Lower lobe of right lung (tissue), 2 donors: ENCODE measurements around the gene TPM3. TPM values are rescaled to one million over a fixed set of nuclear protein-coding genes. Genes with fewer than 3 reads are reported as not detected.
"Not testable (repeated sequence)": the region's sequence is repeated elsewhere in the genome, so short reads cannot be mapped to it uniquely, and the experiment has no call there.

Experiments
- ATAC-seq, 2 donors: fragments of 200-7000 bp; cut with Tn5 transposase; one replicate each; pipeline ENCODE4 v1.9.1; 2020 to 2022; ENCODE audit warnings: mild to moderate bottlenecking in 2 of 2, moderate library complexity in 2 of 2
- DNase-seq: peaks from one replicate; pipeline ENCODE4 v3.0.0-alpha.2; 2020
- H3K27ac ChIP-seq: fragments of 200-600 bp; one replicate; pipeline ENCODE4 v1.8.0; 2022
- H3K27me3 ChIP-seq: fragments of 200-600 bp; one replicate; pipeline ENCODE4 v1.8.0; 2022; ENCODE audit warnings: low read depth
- H3K36me3 ChIP-seq: fragments of 200-600 bp; one replicate; pipeline ENCODE4 v1.8.0; 2022; ENCODE audit warnings: mild to moderate bottlenecking
- H3K4me1 ChIP-seq: fragments of 200-600 bp; one replicate; pipeline ENCODE4 v1.8.0; 2022
- H3K4me3 ChIP-seq: fragments of 200-600 bp; one replicate; pipeline ENCODE4 v1.8.0; 2022; ENCODE audit warnings: mild to moderate bottlenecking
- H3K9me3 ChIP-seq: fragments of 200-600 bp; one replicate; pipeline ENCODE4 v1.8.0; 2022
- CTCF ChIP-seq: fragments of 200-600 bp; IDR thresholded peaks from one replicate; pipeline ENCODE4 v1.8.0; 2022; ENCODE audit warnings: antibody characterized with exemption, mild to moderate bottlenecking
- intact Hi-C: fragments of 100-400 bp; cut with DNase I; formaldehyde crosslinking; loops from one replicate; pipeline ENCODE4 v1.11.0; 2022
- total RNA-seq: library from RNA; stranded (reverse); fragmentation: NEBNext Ultra II Directional; extraction: Animal tissue kit (Norgen Biotek cat#: 25700); gene quantifications from one replicate; pipeline ENCODE4 v1.2.1, GENCODE V29; 2021
- donor health status: DM: no; HTN: yes; CAD: no; lungs with severe emphysema.

TPM3 gene
- total RNA-seq, 1 donor from 2014 or later: 334 TPM

- peaks cover 98% of the 10 kb centered on the region for H3K36me3 ChIP-seq
- ATAC-seq: no peak
Observed at GRCh38 chr1:154236855-154237254, 45.0 kb upstream of the TPM3 start.

GRCh38 chr1:154233127-154233526 is 41.2 kb upstream of the TPM3 start:
- intact Hi-C loops, H3K4me3 ChIP-seq: not testable (repeated sequence)

More at GRCh38 chr1:154236855-154237254, 45.0 kb upstream of the TPM3 start:
- Histone ChIP-seq H3K9me3 (no peaks in the 10 kb centered on the region), H3K27me3 (no peaks in the 10 kb centered on the region), H3K4me3 (no peak overlapping the region), H3K27ac (no peak overlapping the region), H3K4me1 (no peaks in the 10 kb centered on the region)
- intact Hi-C loops: no loop called here
- no peak for DNase-seq
- no peak for TF ChIP-seq CTCF

GRCh38 chr1:154231112-154231511 is 39.2 kb upstream of the TPM3 start:
- H3K4me3 ChIP-seq, DNase-seq, H3K9me3 ChIP-seq, H3K27me3 ChIP-seq, intact Hi-C loops, H3K4me1 ChIP-seq, ATAC-seq, H3K27ac ChIP-seq: not testable (repeated sequence)
- peaks cover 98% of the 10 kb centered on the region for H3K36me3 ChIP-seq

More at GRCh38 chr1:154233127-154233526, 41.2 kb upstream of the TPM3 start:
- not testable (repeated sequence) for H3K9me3 ChIP-seq, ATAC-seq, H3K27me3 ChIP-seq, H3K27ac ChIP-seq, DNase-seq, H3K4me1 ChIP-seq
- H3K36me3 ChIP-seq: peaks cover 98% of the 10 kb centered on the region

- Histone ChIP-seq H3K27ac (no peak overlapping the region), H3K27me3 (no peaks in the 10 kb centered on the region), H3K9me3 (no peaks in the 10 kb centered on the region), H3K4me1 (peaks cover 36% of the 10 kb centered on the region), H3K4me3 (no peak overlapping the region), H3K36me3 (peaks cover 55% of the 10 kb centered on the region)
- ATAC-seq: no peak
- DNase-seq: no peak
- intact Hi-C loops: no loop called here
- TF ChIP-seq CTCF: no peak
Observed at GRCh38 chr1:154225370-154225769, 33.5 kb upstream of the TPM3 start.

GRCh38 chr1:154223621-154224020 is 31.7 kb upstream of the TPM3 start:
- no peaks in the 10 kb centered on the region for H3K27me3 ChIP-seq
- DNase-seq (no peak), ATAC-seq (no peak)
- no peak overlapping the region for H3K27ac ChIP-seq
- TF ChIP-seq CTCF: no peak
- H3K4me3 ChIP-seq: no peak overlapping the region
- intact Hi-C loops: no loop called here
- peaks cover 46% of the 10 kb centered on the region for H3K4me1 ChIP-seq
- peaks cover 42% of the 10 kb centered on the region for H3K36me3 ChIP-seq
- H3K9me3 ChIP-seq: no peaks in the 10 kb centered on the region

- no peaks in the 10 kb centered on the region for H3K9me3 ChIP-seq
- intact Hi-C loops: no loop called here
- ATAC-seq (no peak), DNase-seq (no peak)
- no peak overlapping the region for H3K27ac ChIP-seq
- no peak for TF ChIP-seq CTCF
- no peaks in the 10 kb centered on the region for H3K27me3 ChIP-seq
- peaks cover 42% of the 10 kb centered on the region for H3K36me3 ChIP-seq
- peaks cover 53% of the 10 kb centered on the region for H3K4me1 ChIP-seq
- H3K4me3 ChIP-seq: peak overlapping the region; percentile 77
Observed at GRCh38 chr1:154222918-154223317, 31.0 kb upstream of the TPM3 start.

- no peak for TF ChIP-seq CTCF
- Histone ChIP-seq H3K4me1 (peaks cover 57% of the 10 kb centered on the region), H3K27ac (no peak overlapping the region), H3K27me3 (no peaks in the 10 kb centered on the region), H3K36me3 (peaks cover 42% of the 10 kb centered on the region), H3K9me3 (no peaks in the 10 kb centered on the region), H3K4me3 (peak overlapping the region; percentile 77)
- DNase-seq (no peak), ATAC-seq (no peak)
- intact Hi-C loops: no loop called here
Observed at GRCh38 chr1:154222518-154222917, 30.6 kb upstream of the TPM3 start.
